ENCODE measurements around the gene ERC2.

Gene ERC2

DNA sequence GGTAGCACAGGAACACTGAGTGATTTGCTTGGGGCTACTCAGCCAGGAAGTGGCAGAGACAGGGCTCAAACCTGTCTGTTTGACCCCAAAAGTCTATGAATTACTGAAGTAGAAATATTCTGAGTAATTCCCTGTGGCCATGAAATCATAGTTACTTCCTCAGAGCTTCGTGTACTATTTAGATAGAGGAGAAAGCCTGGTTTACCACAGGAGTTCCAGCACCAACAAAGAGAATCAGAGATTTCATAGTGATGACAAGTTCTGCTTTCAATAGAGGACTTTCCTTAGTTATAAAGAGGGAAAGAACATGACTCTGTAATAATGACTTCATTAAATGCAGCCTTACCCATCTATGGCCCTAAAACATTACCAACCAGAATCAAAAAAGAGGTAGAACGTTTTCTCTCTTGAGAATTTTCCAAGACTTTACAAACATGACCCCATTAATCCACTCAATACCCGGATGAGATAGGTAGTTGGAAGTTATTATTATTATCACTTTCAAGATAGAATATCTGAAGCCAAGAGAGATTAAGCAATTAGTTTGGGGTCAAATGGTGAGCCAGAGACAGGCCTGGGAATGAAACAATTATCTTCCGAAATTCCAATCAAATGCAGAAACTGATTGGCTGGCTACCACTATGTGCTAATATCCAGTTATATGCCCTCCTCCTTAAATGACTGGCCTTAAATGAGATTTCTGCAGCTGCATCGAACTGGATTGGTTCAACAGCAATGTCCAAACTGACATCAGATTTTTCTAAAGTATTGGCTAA is 967.5 kb downstream of the ERC2 start:
- DNase-seq (ENCODE audit: low spot score): no peak

DNA sequence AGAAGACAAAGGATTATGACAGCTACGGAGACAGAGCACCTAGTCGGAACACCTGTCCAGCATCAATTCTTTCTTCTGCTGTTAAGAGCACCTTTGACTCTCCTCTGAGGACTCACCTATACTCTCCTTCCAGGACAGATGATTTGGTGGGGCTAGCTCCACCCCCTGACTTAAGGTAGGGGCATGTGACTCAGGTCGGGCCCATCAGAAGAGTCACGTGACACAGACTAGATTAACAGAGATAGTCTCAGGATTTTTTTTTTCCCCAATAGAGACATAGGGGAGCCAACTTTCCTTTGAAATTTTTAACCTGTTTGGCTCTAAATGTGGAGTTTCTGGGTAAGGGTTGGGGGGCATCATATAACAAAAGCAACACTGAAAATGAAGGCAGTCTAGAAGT is 969.7 kb downstream of the ERC2 start:
- DNase-seq (ENCODE audit: low spot score): no peak

DNA sequence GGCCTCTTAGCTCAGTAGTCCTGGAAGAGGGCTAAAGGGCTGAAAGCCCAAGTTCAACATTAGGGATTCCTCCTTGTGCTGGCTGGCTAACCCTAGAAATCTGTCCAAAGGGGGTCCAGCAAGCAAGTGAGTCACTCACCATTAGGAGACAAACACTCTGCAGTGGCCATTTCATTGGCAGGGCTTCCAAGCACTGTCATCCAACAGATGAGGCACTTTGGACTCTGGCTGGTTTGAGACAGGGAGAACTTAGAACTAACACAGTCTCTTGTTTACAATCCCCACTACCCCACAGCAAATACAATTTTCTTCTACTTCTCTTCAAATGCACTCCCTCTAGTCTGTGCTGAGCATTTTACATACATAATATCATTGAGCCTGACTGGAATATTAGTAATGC is 971.0 kb downstream of the ERC2 start:
- DNase-seq (ENCODE audit: low spot score): no peak

- DNase-seq (ENCODE audit: low spot score): no peak
Observed at GRCh38 chr3:55494976-55495375, 973.3 kb downstream of the ERC2 start.

DNA sequence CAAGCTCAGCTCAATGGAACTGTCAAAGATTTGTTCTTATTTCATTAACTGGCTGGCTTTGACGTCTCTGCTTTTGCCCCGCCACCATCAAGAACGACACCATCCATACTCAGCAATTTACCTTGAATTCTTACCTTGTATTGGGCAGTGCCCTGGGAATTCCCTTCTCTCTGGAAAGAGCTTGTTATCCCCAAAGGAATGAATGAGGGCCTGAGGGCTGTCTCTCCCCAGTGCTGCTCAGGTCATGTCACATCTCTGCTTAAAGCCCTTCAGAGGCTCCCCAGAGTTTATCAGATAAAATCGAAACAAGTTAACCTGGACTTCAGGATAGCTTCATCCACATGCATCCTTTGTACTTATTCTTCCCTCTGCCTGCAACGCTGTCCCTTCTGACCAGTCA is 975.3 kb downstream of the ERC2 start:
- DNase-seq (ENCODE audit: low spot score): no peak

- no peak for DNase-seq (ENCODE audit: low spot score)
Observed at GRCh38 chr3:55491296-55491816, 976.9 kb downstream of the ERC2 start.

DNA sequence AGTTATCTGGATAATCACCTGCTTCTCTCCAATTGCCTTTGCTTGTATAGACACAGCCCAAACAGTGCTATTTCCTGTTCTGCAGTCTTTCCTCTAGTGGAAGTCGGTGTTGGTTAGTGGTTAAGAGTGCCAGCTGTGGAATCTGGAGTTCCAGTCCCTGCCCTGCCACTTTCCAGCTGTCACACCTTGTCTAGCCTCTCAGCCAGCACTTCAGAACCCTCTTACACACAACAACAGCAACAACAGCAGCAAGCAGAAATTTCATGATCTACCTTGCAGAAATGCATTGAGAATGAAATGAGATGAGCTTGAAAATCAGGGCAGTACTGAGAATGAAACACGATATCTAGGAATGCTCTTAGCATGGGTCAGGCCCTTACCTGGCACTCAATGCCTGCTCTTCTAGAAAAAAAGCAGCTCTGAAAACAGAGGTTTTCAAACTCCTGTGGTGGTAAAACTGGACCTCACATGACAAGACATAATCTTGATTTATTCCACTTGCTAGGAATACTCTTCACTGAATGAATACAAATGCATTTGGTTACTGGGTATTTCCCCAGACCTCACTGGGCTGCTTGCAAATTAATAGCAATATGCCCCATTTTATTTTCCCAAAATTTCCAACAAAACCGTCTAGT is 977.9 kb downstream of the ERC2 start:
- no peak for DNase-seq (ENCODE audit: low spot score)

DNA sequence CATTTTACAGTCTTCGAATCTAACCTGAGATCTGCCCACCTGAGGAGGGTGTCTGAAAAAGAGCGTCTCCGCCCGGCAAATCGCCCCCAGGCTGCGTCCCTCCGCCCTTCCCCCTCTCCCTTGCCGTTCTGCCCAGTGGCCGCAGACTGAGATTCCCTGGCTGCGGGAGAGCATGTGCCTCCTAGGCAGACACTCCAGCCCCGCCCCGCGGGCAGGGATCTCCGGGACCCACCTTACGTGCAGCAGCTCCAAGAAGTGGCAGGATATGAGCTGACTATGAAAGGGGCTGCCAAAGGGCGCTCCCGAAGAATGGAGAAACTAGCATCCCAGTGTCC is 978.5 kb downstream of the ERC2 start:
- DNase-seq (ENCODE audit: low spot score): no peak

- DNase-seq (ENCODE audit: low spot score): no peak
Observed at GRCh38 chr3:55488398-55489055, 979.7 kb downstream of the ERC2 start.

- peak; percentile 51 for DNase-seq (ENCODE audit: low spot score)
Observed at GRCh38 chr3:55487381-55488241, 980.7 kb downstream of the ERC2 start.

DNA sequence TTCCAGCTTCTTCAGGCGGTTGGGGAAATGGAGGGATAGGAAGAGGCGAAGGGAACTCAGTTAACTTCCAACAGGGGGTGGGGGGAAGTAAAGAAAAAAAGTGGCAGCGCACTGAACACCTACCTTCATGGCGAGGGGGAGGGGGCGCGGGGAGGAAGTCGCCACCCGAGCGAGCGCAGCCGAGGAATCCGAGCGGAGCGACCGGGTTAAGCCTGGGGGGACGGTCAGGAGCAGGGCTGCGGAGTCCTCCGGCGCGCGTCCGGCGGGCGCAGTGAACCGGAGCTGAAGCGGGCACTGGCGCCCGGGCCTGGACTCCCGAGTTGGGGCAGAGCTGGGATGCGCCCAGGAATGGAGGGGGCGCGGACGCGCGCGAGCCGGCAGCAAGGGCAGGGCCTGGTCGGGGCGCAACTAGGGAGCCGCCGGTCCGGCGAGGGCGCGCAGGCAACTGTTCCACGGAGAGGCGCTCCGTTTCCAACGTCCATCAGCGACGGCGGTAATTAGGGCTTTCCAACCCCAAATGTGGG is 981.3 kb downstream of the ERC2 start, which contains the start of gene WNT5A:
WNT5A (minus strand) TSS at position 450 of the 524 bp plus-strand sequence; CDS start at position 129, 321 bp downstream.
- DNase-seq (ENCODE audit: low spot score): no peak

- DNase-seq (ENCODE audit: low spot score): no peak
Observed at GRCh38 chr3:55486101-55486856, 982.0 kb downstream of the ERC2 start.

GRCh38 chr3:55484801-55485791 is 983.2 kb downstream of the ERC2 start:
- peak; percentile 75 for DNase-seq (ENCODE audit: low spot score)

- DNase-seq (ENCODE audit: low spot score): no peak
Observed at GRCh38 chr3:55484191-55484689, 984.0 kb downstream of the ERC2 start.

DNA sequence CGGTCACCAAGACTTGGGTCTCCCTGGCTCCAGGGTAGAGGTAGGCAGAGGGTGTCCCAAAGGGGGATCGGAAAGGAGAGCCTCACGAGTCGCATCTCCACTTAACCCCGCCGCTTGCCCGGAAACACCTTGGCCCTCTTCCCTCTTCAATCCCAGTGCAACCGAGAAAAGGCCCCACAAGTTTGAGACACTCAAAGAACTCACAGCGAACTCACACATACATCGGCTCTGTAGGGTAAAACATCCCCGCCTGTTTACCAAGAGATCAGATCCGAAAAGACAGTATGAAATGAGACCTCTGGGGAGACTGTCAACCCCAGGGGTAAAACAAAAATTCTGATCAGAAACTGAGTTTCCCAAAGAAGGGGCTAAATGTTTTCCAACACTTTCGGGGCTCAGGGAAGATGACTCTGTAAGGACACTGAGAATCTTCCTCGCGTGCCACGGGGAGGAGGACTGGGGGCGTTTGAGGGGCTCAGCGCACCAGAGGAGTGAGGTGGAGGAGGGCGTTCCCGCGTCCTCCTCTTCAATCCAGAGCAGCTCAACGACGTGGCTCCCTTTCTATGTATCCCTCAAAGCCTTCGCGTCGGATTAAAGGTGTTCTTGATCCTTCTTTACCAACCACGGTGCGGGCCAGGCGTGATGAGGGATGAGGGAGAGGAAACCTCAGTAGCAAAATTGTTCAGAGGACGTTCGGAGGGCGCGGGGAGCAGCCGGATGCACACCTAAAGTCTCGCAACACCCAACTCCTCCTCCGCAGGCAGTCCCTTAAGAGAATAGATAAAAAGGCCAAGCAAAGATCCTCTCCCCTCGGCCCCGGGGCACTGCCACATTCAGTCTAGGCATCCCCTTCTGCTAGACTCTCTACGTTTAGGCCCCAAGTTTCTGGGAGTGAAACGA is 984.8 kb downstream of the ERC2 start:
- DNase-seq (ENCODE audit: low spot score): no peak

DNA sequence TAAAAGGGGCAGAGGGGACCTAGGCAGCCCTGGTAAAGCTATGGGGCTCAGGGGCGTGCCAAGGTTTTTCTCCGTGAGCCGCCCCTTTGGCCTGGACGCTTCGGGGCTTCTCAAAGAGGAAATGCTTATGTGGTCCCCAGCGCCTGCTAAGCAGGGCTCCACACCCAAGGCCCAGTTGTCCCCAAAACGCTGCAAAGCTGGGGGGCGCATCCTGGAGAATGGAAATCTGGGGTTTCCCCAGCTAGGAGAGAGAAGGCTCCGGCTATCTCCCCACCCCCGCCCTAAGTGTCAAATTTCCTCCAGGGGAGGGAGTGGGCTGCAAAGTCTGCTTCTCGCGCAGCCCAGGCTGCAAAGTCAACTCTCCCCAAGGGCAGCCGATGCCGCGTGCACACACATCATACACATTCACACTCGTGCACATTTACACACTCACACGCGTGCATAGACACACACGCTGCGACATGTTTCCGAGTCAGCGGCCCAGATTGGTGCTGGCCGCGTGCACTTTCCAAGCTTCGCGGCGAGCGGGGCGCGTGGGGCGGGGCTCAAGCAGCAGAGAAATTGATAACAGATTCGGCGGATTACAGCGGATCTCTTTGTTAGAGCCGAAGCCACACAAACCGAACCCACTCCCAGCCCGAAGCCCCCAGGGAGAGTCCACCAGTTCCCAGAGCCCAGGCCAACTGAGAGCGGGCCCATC is 985.6 kb downstream of the ERC2 start:
- no peak for DNase-seq (ENCODE audit: low spot score)

DNA sequence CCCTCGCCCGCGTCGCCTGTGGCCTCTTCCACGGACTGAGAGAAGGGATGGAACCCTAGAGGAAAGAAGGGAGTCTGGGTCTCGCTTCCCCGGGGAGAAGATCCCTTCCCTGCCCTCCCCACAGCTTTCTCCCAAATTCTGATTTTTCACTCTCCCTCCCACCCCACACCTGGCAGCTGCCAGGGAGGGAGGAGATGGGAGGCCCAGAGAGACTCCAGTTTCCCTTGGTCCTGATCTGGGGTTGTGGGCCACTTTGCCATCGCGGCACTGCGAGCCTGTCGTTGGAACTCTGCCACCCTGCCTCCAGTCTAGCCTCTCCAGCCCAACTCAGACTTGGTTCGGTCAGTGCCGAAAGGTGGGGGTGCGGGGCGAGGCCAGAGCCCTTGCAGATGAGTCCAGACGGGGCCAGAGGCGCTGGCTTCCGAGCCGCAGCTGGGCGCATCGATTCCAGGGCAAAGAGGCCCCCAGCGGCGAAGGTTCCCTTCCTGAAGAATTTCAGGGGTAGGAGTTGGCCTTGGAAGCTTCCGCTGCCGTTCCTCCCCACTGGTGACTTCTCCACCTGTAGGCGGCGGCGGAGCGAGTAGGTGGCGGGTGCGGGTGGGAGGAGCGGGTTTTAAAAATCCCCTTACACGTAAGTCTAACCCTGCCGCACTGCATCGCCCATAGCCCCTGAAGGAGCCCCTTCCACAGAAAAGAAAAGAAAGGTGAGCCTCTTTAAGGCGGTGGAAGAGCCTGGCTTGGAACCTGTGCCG is 986.3 kb downstream of the ERC2 start:
- no peak for DNase-seq (ENCODE audit: low spot score)

All from SK-N-DZ (cell line).